Measurements from ENCODE around the gene TMEM132C. TPM values are rescaled to one million over a fixed set of nuclear protein-coding genes. Genes with fewer than 3 reads are reported as not detected.
A peak's percentile ranks its signal among the peaks of the same experiment; 100 is the strongest.
"Not testable (repeated sequence)": the region's sequence is repeated elsewhere in the genome, so short reads cannot be mapped to it uniquely, and the experiment has no call there.

Gene TMEM132C
- total RNA-seq, 1 experiment from 2014 or later = 0.06 TPM

DNA sequence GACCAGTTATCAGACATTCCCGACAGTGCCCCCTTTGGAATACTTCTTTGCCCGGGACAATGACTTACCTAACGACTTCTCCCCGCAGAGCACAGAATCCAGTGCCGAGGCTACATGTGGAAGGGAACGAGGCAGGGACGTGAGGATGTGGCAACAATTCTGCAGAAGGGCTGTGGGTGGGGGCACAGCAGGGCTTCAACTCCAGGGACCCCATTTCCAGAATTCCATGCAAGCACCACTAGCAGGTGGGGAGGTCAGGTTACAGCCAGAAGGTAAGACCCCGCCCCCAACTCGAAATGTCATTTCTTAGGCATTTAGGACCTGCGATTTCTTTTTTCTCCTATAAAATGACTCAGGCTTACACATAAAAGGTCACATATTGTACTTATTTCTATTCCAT lies 207.9 kb downstream of the TMEM132C start:
- DNase-seq (ENCODE audit: low spot score) = no peak

DNA sequence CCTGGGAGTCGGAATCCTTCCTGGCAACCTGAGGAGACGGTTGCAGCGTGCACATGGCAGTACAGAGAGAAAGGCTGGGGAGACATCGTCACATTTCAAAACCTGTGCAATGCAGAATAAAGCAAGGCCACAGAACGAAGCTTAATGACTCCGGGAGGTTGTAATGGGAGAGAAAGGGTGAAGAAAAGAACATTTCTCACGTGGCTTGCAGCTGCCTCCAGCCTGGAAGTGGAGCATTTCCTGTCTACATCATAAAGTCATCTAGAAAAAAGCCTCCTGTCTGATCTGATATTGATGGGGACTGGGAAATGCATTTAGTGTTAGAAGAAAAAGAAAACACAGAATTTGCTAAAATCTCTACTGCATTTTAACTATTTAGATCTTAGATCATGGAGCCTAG lies 209.3 kb downstream of the TMEM132C start:
- DNase-seq (ENCODE audit: low spot score) = no peak

DNA sequence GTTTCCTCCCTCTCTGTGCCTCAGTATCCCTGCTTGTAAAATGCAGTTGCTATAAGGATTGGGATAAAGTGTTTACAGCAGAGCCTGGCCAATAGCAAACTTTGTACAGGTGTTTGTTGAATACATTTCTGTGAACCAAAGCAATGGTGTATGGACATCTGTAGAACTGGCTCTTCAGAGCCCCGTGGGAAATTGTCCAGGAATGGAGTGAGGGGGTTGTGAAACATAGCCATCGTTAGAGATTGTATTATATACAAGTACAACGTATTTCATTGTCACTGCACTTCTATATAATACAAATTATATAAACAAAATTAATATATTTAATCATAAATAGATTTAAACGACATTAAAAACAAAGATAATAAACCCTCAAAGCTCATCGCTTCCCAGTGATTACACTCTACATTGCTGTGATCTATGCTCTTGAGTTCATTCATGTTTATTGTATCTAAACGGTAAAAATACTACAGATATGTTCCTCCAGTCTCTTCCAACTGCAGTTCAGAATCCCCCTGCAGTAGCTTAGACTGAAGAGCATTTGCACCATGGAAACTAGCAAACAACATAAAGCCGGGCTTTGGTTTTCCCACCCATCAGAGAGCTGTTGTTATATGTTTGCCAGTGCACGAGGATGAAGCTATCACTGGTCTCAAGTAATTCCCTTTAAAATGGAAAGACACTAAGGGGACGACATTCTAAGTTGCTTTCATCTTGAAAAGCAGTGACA lies 216.7 kb downstream of the TMEM132C start:
- no peak for DNase-seq (ENCODE audit: low spot score)

DNA sequence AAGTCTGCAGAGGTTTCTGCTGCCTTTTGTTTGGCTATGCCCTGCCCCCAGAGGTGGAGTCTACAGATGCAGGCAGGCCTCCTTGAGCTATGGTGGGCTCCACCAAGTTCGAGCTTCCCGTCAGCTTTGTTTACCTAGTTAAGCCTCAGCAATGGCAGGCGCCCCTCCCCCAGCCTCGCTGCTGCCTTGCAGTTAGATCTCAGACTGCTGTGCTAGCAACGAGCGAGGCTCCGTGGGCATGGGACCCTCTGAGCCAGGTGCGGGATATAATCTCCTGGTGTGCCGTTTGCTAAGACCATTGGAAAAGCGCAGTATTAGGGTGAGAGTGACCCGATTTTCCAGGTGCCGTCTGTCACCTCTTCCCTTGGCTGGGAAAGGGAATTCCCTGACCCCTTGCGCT lies 230.4 kb downstream of the TMEM132C start:
- not testable (repeated sequence) for DNase-seq (ENCODE audit: low spot score)

DNA sequence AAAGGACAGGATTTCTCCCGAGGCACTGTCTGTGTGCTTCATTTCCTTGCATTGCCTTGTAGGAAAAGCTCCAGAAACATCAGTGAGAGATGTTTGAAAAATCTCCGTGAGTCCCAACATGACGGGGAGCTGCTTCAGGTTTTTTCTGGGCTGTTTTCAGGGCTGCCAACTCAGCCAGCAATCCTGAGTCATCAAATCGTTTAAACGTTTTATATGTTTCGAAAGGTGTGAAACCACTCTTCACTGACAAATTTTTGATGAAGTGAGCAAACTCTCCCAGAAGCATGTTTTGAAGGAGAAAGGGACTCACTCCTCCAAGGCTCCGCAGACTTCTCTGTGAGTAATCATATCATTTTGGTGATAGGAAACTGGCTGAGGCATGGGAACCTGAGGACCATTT lies 240.5 kb downstream of the TMEM132C start:
- no peak for DNase-seq (ENCODE audit: low spot score)

DNA sequence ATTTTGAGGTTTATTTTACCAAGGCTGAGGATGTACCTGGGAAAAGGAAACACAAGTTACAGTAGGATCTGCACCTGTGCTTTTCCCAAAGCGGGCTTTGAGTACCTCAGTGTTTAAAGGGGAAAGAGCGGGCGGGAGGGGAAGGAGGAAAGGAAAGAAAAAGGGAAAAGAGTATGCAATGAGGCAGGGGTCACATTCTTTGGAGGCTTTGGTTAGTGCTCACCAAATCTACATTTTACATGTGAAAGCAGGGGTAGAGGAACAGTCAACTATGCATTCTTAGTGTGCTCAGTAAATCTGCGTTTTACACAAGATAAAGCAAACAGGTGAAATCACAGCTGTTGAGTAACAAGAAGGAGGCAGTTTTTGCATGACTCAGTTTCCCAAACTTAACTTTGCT lies 242.2 kb downstream of the TMEM132C start:
- no peak for DNase-seq (ENCODE audit: low spot score)

DNA sequence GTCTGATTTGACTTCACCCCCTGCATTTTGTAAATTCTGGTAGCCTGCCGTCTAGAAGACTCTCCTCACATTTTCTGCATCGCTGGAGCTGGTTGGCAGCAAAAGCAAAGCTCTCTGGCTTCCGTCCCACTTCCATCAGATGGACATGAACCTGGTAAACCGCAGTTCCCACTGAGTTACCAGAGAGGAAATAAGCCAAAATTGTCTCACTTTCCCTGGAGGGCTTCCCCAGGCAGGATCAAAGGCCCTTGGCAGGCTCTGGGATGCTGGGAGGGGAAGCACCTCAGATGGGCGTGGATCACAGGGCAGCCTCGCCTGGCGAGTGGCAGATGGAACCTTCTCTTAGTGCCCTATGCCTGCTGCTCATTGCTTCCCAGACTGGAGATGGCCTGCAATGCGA lies 243.5 kb downstream of the TMEM132C start:
- DNase-seq (ENCODE audit: low spot score) = peak; percentile 8

DNA sequence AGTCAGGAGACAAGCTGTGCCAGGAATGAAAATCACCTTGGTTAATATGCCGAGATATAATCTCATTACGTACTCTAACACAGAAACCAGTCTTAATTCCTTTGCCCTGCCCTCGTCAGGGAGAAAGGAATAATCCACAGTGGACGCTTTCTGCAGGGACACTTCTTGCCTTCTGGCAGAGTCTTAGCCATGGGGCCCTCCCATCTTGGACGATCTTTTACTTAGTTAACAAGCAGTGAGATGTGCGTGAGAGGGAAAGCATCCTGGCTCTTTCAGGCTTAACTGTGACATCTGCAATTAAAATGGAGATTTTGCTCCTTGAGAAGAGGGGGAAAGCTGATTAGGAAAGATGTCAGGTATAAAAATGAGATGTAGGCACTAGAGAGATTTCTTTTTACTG lies 246.4 kb downstream of the TMEM132C start:
- DNase-seq (ENCODE audit: low spot score) = no peak

DNA sequence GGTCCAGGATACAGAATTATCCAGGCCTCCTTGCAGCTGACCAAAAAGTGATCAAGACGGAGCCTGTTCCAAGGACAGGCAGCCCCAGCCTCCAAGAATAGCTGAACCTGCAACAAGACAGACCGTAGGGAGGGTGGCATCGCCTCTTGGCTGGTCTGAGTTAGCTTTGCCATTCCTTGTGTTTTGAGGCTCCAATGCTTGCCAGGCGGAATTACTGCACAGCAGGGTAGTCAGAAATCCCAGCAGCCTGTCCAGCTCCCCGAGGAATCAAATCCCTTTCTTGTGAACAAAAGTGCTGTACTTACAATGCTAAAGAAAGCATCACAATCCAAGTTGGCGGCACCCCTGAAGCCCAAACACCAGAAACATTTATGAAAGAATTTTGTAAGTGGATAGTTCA lies 246.9 kb downstream of the TMEM132C start:
- no peak for DNase-seq (ENCODE audit: low spot score)

DNA sequence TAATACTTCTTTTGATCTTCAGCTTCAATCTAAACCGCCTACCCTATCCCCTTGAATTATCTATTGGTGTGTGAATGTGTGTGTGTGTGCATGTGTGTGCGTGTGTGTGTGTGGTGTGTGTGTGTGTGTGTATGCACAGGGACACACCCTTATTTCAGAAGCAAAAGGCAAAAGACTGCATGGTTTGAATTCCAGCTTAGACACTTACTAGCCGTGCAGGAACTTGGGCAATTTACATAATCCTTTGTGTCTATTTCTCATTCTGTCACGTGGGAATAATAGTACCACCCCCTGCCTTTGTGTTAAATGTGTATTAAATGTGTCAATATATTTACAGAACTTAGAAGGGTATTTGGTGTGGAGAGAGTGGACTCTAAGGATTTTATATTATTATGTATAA lies 251.7 kb downstream of the TMEM132C start:
- no peak for DNase-seq (ENCODE audit: low spot score)

DNA sequence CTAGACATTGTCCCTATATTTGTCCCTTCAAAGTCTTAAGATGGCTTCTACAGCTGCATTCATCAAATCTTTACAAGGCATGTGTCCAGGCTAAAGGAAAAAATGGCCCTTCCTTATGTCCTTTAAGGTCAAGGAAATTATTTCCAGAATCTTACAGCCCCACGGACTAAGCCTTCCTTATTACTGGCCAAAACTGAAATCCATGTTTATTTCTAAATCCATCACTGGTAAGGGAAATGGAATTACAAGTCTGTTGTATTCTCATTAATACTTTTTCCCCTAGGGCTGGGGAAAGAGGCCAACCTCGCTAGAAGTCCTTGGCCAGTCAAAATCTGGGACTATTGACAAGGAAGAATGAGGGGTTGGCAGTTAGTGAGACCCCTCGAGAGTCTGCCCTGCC lies 252.5 kb downstream of the TMEM132C start:
- DNase-seq (ENCODE audit: low spot score) = no peak

DNA sequence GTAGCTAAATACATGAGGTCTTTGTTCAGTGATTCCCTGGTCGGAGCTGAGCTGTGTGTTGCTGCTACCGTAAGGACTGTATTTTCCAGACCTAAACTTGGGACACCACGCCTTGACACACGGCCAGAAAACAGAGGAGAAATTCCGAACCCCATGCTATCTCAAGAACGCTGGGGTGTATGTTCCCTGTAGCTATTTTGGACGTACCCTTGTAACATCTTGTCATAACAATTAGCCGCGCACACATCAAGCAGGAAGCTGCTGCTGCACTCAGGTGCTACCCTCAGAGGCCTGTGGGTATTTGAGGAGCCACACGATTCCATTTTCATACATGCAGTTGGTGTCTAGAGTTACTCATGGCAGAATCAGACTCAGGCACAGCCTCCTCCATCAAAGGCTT lies 255.0 kb downstream of the TMEM132C start:
- DNase-seq (ENCODE audit: low spot score) = no peak

DNA sequence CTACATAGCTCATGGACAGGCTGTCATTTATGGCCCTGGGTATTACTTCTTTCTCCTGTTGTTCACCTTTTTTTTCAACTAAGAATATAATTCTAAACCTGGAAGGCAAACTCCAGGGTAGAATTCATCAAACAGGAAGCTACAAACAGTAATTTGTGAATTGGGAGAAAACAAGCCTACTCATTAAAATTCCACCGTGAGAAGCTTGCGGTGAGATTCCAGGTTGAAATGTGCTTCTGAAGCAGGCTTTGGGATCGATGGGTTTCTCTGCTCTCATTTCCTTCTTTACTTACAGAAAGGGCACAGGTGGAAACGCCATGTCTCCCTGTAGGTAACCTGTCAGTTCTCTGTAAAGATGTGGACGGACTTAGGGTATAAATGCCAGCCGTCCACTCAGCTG lies 257.5 kb downstream of the TMEM132C start:
- DNase-seq (ENCODE audit: low spot score) = no peak

DNA sequence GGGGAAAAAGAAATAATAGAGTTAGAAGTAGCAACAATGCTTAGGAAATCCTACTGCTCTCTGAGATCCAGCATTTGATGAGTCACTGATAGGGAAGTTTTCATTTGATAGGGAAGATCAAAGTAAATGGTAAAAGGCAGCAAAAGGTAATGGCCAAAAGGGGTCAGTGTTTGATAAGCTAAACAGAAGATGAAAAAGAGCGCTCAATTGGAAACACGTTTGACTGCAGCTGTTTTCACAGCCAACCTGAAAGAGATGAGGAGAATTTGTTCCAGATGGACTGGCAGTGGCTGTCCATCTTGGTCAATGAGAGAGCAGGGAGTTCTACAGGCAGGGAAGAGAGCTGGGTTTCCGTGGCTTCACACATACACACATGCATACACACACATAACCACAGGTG lies 264.2 kb downstream of the TMEM132C start:
- no peak for DNase-seq (ENCODE audit: low spot score)

DNA sequence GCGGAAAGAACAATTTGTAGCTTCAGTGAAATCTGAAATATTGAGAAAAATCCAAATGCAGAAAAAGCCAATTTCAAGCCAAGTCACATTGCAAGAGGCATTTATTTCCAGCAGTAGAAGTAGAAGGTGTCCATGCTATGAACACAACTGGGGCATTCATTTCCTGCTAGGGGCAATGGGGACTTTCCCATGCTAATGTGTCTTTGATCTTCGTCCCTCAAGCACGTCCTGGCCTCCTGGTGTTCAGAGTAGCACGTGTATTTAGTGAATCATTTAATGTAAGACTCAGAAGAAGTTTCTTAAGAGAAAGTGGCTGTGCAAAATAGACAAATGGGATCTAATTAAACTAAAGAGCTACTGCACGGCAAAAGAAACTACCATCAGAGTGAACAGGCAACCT lies 267.9 kb downstream of the TMEM132C start:
- DNase-seq (ENCODE audit: low spot score) = no peak

DNA sequence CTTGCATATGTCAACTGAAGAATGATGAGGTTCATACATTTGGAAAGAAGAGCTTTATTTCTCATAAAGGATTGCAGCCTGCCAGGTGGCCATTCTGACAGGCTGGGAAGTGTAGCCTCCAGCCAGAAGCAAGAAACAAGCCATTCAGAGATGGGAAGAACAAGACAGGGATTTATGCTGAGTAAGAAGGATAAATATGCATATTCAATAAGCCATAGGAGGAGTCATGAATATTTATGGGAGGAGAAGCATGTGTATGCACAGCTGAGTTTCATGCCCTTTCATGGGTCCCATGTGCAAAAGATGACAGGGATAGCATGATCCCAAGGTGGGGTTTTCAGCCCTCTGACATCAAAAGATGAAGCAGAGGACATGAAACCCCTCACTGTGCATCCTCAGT lies 269.8 kb downstream of the TMEM132C start:
- no peak for DNase-seq (ENCODE audit: low spot score)

DNA sequence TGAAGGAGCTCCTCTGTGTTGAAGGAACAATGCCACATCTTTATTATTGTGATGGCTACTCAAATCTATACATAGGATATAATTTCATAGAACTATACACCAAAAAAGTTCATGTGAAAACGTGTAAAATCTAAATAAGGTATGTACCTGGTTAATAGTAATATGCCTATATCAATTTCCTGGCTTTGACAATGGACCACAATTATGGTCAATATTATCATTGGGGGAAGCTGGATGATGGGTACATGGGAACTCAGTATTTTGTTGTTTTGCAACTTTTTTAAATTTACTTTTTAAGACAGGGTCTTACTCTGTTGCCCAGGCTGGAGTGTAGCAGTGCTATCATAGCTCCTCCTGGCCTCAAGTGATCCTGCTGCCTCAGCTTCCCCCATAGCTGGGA lies 270.7 kb downstream of the TMEM132C start:
- DNase-seq (ENCODE audit: low spot score) = no peak

DNA sequence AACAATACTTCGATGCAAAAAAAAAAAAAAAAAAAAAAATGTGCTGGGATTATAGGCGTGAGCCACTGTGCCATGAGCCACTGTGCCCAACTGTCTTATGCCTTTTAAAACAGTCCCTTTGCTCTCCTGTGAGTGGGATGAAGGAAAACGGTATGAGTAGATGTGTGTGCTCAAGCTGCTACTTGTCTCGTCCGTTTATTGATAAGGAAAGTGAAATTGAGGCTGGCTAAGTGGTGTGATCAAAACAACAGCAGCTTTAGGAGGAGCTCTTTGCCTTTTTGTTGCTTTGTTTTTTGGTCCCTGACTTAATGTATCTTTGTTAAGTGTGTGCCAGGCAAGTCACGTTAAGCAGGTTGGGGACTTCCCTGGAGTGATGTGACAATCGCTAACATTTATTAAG lies 275.9 kb downstream of the TMEM132C start:
- DNase-seq (ENCODE audit: low spot score) = no peak

DNA sequence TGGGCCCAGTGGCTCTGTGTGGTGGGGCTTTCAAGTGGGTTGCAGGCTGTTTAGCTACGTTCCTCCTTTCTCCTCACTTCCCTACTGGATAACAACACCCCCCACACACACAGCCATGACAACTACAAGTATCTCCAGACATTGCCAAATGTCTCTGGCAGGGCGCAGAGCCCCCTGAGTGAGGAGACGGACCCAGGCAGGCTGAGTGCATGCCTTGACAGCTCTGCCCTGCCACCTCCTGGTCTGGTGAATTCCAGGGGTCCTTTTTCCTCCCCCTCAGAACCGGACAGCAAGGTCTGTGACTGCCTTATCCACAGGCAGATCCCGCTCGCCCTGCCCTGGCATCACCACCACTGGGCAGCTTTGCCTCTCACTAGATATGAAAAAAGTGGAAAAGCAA lies 276.5 kb downstream of the TMEM132C start:
- no peak for DNase-seq (ENCODE audit: low spot score)

DNA sequence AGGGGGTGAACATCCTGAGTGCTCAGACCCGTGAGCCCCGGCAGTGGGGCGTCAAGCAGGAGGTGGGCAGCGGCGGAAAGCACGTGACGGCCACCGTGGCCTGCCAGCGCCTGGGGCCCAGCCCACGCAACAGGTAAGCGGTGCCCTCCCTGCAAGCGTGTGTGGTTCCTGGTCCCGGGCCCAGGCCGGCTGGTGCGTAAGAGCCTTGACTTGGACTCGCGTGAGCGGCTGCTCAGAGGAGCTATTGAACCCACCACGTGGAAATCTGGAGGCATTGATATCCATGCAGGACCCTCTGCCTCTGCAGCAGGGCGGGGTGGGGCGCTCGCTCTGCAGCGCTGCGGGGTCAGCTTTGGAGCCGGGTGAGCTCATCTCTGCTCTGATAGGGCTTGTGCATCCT lies 277.0 kb downstream of the TMEM132C start:
- no peak for DNase-seq (ENCODE audit: low spot score)

DNA sequence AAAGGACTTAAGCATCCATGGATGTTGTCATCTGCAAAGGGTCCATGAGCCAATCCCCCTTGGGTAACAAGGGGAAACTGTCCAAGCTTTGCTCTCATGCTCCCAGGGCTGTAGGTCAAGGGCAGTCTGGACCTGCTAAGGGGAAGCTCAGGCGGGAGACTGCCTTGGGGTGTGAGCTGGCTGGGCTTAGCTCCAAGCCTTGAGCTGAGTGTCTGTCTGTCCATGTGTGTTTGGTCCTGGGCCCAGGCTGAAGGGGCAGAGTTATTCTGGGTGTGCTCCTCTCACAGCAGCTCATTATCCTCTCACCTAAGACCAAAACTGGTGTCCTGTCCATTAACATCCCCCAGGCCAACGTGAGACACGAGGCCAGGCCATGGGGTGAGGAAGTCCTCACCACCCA lies 282.0 kb downstream of the TMEM132C start:
- DNase-seq (ENCODE audit: low spot score) = no peak

DNA sequence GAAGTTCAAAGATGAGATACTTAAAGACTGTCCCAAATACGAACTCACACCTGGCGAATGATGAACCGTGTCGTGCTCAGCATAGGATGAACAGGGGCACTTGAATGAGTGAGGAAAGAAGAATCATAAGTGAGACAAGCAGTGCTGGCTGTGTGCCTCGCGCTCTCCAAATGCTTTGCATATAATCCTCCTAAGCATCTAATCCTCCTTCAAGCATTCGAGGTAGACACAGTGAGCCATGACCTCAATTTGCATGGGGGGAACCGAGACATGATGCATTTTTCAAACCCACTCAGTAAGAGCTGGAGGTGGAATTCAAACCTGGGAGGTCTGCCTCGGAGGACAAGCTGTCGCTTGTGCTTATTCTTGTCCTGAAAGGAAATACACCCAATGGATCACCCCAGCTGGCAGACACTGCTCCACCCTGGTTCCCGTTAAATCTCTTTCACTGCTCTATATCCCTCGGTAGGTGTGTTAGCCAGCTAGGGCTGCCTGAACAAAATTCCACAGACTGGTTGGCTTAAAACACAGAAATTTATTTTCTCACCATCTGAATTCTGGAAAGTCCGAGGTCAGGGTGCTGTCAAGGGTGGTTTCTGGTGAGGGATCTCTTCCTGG lies 282.7 kb downstream of the TMEM132C start:
- DNase-seq (ENCODE audit: low spot score) = no peak

DNA sequence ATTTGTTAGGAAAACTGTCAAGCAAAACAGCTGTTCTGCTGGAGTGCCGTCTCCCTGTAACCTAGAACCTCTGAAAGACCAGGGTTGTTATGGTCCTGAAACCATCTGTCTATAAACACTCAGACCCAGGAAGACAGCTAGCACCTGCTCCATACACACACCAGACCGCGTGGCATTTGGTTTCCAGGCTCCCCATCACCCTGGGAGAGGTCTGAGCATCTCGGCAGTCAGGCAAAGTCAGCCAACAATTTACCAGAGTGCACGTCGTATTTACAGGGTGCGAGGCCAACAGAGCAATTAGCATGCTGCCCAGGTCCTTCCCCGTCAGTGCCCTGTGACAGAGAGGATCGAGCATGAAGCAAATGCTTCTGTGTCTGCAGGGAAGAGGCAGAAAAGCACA lies 284.3 kb downstream of the TMEM132C start:
- DNase-seq (ENCODE audit: low spot score) = no peak

All from H4 (cell line).